Fibroblast of lung (primary cell): Measurements from ENCODE around the gene GPR156.

ENCODE experiments used
- CTCF ChIP-seq, 2 donors: IDR thresholded peaks in 1 of 2; conservative IDR thresholded peaks in 1 of 2; 1 replicate in 1 of 2; 2 replicates in 1 of 2; pipeline ENCODE4 v1.5.1; 2011 to 2012; ENCODE audit warnings: low read length in 2 of 2, control low read depth in 1 of 2, inconsistent platforms in 1 of 2, low read depth in 1 of 2, mild to moderate bottlenecking in 1 of 2
- EZH2 ChIP-seq: IDR thresholded peaks from 2 replicates; pipeline ENCODE4 v1.5.1; 2012; ENCODE audit warnings: low read length, control low read depth, mild to moderate bottlenecking; ENCODE audit errors: missing control alignments

- TF ChIP-seq EZH2 (no peak), CTCF (conservative IDR thresholded peaks at IDR 0.05 in 1 of 2, IDR thresholded peaks at IDR 0.05 in 1 of 2; ENCODE audit: low read depth in 1 of 2, low read length in 2 of 2) (no peak)
Measured at GRCh38 chr3:120306519-120307455, 21.8 kb upstream of the GPR156 start.
